ENCODE results near the gene UMODL1. TPM values are rescaled to one million over a fixed set of nuclear protein-coding genes. Genes with fewer than 3 reads are reported as not detected.

UMODL1 gene
- total RNA-seq, 1 donor from 2014 or later: not detected

- ATAC-seq (no peak), DNase-seq (no peak)
- intact Hi-C loops (cut with micrococcal nuclease): loop anchor here (5.0 kb wide), 1 partner anchor 112 kb away; no protein-coding TSS in a partner anchor
Observed at GRCh38 chr21:42118901-42119300, 47.8 kb downstream of the UMODL1 start.

- intact Hi-C loops (cut with micrococcal nuclease): no loop called here
- ATAC-seq (no peak), DNase-seq (no peak)
Observed at GRCh38 chr21:42120101-42120902, 49.2 kb downstream of the UMODL1 start.

- intact Hi-C loops (cut with micrococcal nuclease): no loop called here
- ATAC-seq (no peak), DNase-seq (no peak)
Observed at GRCh38 chr21:42120903-42121535, 49.9 kb downstream of the UMODL1 start.

GRCh38 chr21:42121794-42122193 lies 50.7 kb downstream of the UMODL1 start:
- intact Hi-C loops (cut with micrococcal nuclease): no loop called here
- ATAC-seq (no peak), DNase-seq (no peak)

- intact Hi-C loops (cut with micrococcal nuclease): no loop called here
- DNase-seq (no peak), ATAC-seq (no peak)
Observed at GRCh38 chr21:42122398-42122797, 51.3 kb downstream of the UMODL1 start.

- ATAC-seq (no peak), DNase-seq (no peak)
Observed at GRCh38 chr21:42122808-42123207, 51.7 kb downstream of the UMODL1 start.

GRCh38 chr21:42123219-42123908 lies 52.2 kb downstream of the UMODL1 start:
- intact Hi-C loops (cut with micrococcal nuclease): no loop called here

More at GRCh38 chr21:42122808-42123207, 51.7 kb downstream of the UMODL1 start:
- intact Hi-C loops (cut with micrococcal nuclease): no loop called here

GRCh38 chr21:42124081-42124480 lies 53.0 kb downstream of the UMODL1 start:
- DNase-seq (no peak), ATAC-seq (no peak)
- intact Hi-C loops (cut with micrococcal nuclease): no loop called here

More at GRCh38 chr21:42123219-42123908, 52.2 kb downstream of the UMODL1 start:
- ATAC-seq (no peak), DNase-seq (no peak)

- intact Hi-C loops (cut with micrococcal nuclease): no loop called here
Observed at GRCh38 chr21:42124826-42125570, 53.9 kb downstream of the UMODL1 start.

GRCh38 chr21:42125571-42126544 lies 54.7 kb downstream of the UMODL1 start:
- ATAC-seq (no peak), DNase-seq (no peak)
- intact Hi-C loops (cut with micrococcal nuclease): no loop called here

More at GRCh38 chr21:42124826-42125570, 53.9 kb downstream of the UMODL1 start:
- ATAC-seq (no peak), DNase-seq (no peak)

- DNase-seq (no peak), ATAC-seq (no peak)
- intact Hi-C loops (cut with micrococcal nuclease): no loop called here
Observed at GRCh38 chr21:42127164-42128150, 56.3 kb downstream of the UMODL1 start.

GRCh38 chr21:42129300-42130266 lies 58.5 kb downstream of the UMODL1 start:
- DNase-seq (no peak), ATAC-seq (no peak)
- intact Hi-C loops (cut with micrococcal nuclease): no loop called here

GRCh38 chr21:42130441-42130840 lies 59.3 kb downstream of the UMODL1 start:
- intact Hi-C loops (cut with micrococcal nuclease): no loop called here
- DNase-seq: no peak
- no peak for ATAC-seq

GRCh38 chr21:42132183-42132582 lies 61.1 kb downstream of the UMODL1 start:
- ATAC-seq (no peak), DNase-seq (no peak)
- intact Hi-C loops (cut with micrococcal nuclease): no loop called here

- intact Hi-C loops (cut with micrococcal nuclease): no loop called here
- no peak for ATAC-seq
- no peak for DNase-seq
Observed at GRCh38 chr21:42133131-42133530, 62.0 kb downstream of the UMODL1 start.

Data from left ventricle myocardium superior (tissue), 1 donor.